ENCODE results near the gene SPTBN4.

DNA sequence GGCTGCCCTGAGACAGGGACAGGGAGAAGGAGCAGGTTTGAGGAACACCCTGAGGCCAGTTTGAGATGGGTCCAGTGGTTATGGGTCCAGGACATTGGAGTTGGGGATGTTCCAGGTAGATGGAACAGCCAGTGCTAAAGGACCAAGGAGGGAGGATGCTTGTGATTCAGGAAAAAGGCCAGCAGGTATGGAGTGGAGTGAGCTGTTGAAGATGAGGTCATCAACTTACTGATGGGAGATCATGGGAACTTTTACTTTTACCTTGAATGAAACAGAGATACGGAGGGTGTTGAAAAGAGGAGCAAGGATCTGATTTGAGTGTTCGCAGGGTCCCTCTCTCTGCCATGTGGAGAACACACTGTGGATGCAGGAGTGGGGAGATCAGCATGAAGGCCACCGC is 25.5 kb downstream of the SPTBN4 start:
- TF ChIP-seq, protein P1, sequence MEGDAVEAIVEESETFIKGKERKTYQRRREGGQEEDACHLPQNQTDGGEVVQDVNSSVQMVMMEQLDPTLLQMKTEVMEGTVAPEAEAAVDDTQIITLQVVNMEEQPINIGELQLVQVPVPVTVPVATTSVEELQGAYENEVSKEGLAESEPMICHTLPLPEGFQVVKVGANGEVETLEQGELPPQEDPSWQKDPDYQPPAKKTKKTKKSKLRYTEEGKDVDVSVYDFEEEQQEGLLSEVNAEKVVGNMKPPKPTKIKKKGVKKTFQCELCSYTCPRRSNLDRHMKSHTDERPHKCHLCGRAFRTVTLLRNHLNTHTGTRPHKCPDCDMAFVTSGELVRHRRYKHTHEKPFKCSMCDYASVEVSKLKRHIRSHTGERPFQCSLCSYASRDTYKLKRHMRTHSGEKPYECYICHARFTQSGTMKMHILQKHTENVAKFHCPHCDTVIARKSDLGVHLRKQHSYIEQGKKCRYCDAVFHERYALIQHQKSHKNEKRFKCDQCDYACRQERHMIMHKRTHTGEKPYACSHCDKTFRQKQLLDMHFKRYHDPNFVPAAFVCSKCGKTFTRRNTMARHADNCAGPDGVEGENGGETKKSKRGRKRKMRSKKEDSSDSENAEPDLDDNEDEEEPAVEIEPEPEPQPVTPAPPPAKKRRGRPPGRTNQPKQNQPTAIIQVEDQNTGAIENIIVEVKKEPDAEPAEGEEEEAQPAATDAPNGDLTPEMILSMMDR (conservative IDR thresholded peaks at IDR 0.05; ENCODE audit: low read depth, low read length), result no peak
- TF ChIP-seq EZH2 (IDR thresholded peaks at IDR 0.05; ENCODE audit: low read length, unreplicated experiment), result no peak
- TF ChIP-seq EZH2phosphoT487 (IDR thresholded peaks at IDR 0.05; ENCODE audit: borderline replicate concordance, low read length), result no peak
